GM12874 (cell line): ENCODE measurements around the gene SLC35A3.

Experiments used
- CTCF ChIP-seq: IDR thresholded peaks from 2 replicates; pipeline ENCODE4 v1.5.1; 2011; ENCODE audit warnings: low read depth, mild to moderate bottlenecking, control low read depth, low read length, moderate library complexity; ENCODE audit not compliant: insufficient read depth

The SLC35A3 gene

DNA sequence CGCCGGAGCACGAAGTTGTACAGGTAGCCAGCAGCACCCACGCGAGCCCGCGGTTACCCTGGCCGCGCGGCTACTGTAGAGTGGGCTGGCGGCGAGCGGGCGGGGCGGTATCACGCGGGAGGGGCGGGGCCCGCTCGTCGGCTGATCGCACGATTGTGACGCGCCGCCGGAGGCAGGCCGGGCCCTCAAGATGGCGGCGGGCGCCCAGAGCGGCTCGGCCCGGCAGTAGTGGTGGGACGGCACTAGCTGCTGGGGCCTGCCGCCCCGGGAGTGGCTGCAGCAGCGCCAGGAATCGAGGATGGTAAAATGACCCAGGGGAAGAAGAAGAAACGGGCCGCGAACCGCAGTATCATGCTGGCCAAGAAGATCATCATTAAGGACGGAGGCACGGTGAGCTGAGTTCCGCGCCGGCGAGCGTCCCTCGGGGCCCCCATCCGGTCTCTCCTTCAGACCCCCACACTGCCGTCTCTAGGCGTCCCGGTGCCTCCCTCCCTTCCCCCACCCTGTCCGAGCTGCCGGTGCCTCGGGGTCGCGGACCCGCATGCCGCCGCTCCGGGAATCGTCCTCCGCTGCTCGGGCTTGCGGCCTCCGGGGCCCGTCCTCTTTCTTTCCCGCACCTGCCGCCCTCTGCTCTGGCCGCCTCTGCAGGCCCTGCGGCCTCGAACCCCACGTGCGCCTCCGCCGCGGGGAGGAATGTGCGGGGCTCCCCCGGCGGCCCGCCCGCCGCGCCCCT, 68.3 kb downstream of the SLC35A3 start:
- TF ChIP-seq CTCF, result no peak

DNA sequence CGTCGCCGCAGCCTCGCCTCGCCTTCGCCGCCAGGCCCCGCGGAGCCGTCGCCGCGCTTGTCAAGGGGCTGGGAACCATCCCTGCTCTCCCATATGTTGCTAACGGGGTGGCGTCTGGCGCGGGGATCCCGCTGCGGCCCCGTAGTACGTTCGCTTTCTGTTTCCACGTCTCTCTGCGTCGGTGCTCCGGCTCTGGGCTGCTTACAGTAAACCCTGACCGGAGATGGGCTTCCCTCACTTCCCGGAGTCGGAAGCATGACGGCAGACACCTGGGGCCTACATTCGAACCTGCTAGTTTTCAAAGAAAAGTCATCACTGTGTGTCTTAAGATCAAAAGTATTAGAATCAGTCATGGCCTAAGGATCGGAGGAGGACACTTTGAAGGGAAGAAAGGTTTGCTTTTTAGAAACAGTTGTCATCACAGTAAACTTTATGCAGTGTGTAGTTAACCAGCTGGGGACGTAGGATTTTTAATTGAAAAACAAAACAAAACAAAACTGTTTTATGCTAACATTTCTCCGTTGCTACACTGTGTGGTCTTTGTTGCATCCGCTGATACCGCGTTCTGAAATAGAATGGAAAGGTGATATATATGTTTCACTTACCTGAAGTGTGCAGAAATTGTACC, 69.0 kb downstream of the SLC35A3 start:
- TF ChIP-seq CTCF, result no peak

GRCh38 chr1:100039591-100039990, 69.8 kb downstream of the SLC35A3 start:
- no peak for TF ChIP-seq CTCF

GRCh38 chr1:100045206-100045605, 75.4 kb downstream of the SLC35A3 start:
- no peak for TF ChIP-seq CTCF

DNA sequence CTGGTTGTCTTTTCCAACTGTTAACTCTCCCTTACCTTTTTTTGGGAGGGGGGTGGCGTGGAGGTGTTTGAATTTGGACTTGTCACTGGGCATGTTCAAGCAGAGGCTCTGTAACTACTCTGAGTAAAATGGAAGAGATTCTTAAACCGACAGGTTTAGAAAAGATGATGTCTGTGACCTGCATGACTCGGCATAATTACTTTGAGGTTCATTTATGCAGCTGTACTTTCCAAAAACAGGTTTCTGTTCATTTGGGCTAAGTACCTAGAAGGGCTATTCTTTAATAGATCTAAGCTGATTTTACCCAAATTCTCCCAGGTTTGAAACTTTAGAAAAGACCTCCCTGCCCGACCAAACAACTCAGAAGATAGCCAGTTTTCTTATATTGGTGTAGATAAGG, 80.3 kb downstream of the SLC35A3 start:
- no peak for TF ChIP-seq CTCF

DNA sequence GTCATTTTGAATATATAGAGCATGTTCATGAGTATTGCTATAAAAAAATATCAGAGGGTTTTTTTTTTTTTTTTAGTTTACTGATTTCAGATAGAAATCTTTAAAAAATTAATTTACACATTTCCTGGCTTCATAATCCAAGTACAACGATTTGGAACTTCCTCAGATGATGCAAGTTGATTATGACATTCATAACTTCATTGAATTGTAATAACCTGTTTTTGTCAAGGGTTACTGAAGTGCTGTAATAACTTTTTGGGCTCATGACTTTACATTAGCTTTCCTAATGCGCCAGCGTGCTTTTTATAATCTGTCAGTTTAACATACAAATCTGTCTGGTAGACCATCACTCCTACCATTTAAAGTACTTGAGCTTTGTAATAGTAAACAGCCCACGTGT, 81.6 kb downstream of the SLC35A3 start:
- TF ChIP-seq CTCF, result no peak

- TF ChIP-seq CTCF, result no peak
Measured at GRCh38 chr1:100051893-100052292, 82.1 kb downstream of the SLC35A3 start.
